SK-N-SH (cell line): Measurements from ENCODE around the gene ASXL3. TPM values are rescaled to one million over a fixed set of nuclear protein-coding genes. Genes with fewer than 3 reads are reported as not detected.

Source experiments
- CTCF ChIA-PET: fragments of 300-600, 350-600 bp; formaldehyde crosslinking; extraction: SDS; loops from one replicate; lab custom pipeline; 2021; lab: Yijun Ruan, JAX
- POLR2A ChIA-PET: fragments of 350-600 bp; sonication (Branson Sonifier 250); formaldehyde crosslinking; extraction: SDS; loops from one replicate; lab custom pipeline; 2020; ENCODE audit warnings: antibody characterized with exemption, inconsistent platforms; lab: Yijun Ruan, JAX
- DNase-seq: peaks from one replicate; pipeline ENCODE4 v3.0.0; 2012
- H2AFZ ChIP-seq: fragments of 200-600 bp; sonication (generic); 2 replicates; pipeline ENCODE4 v1.8.1; 2016; ENCODE audit warnings: antibody characterized with exemption, mild to moderate bottlenecking, low read depth
- H3F3A ChIP-seq: fragments of 200-600 bp; sonication (generic); replicated peaks from 2 replicates; pipeline ENCODE3; 2016; ENCODE audit warnings: antibody characterized with exemption, mild to moderate bottlenecking; ENCODE audit not compliant: insufficient read depth
- H3K27ac ChIP-seq, 2 experiments: fragments of 200-500 bp in 1 of 2; fragments of 200-600 bp in 1 of 2; sonication (Bioruptor generic) in 1 of 2; sonication (generic), shearing (Covaris generic) in 1 of 2; 2 replicates each; pipeline versions ENCODE4 v1.5.1 to v1.6.1; 2014 to 2016; ENCODE audit warnings: low read depth in 2 of 2, inconsistent platforms in 1 of 2, low read length in 1 of 2, mild to moderate bottlenecking in 1 of 2, mixed read lengths in 1 of 2
- H3K27me3 ChIP-seq: fragments of 200-600 bp; sonication (generic), shearing (Covaris generic); 2 replicates; pipeline ENCODE4 v1.6.1; 2016; ENCODE audit warnings: mixed run types; ENCODE audit not compliant: insufficient read depth
- H3K36me3 ChIP-seq, 2 experiments: fragments of 200-500 bp in 1 of 2; fragments of 200-600 bp in 1 of 2; sonication (Bioruptor generic) in 1 of 2; sonication (generic) in 1 of 2; replicated peaks in 1 of 2; 2 replicates each; pipeline versions ENCODE3 to v1.5.1; 2014 to 2016; ENCODE audit warnings: low read length in 1 of 2, mild to moderate bottlenecking in 1 of 2; ENCODE audit not compliant: insufficient read depth in 2 of 2, control insufficient read depth in 1 of 2
- H3K4me1 ChIP-seq, 2 experiments: fragments of 200-500 bp in 1 of 2; fragments of 200-600 bp in 1 of 2; sonication (Bioruptor generic) in 1 of 2; sonication (generic), shearing (Covaris generic) in 1 of 2; 2 replicates each; pipeline versions ENCODE4 v1.5.1 to v1.6.1; 2014 to 2016; ENCODE audit warnings: low read depth in 1 of 2, low read length in 1 of 2, mixed run types in 1 of 2; ENCODE audit not compliant: insufficient read depth in 2 of 2, control insufficient read depth in 1 of 2
- H3K4me2 ChIP-seq: fragments of 200-600 bp; sonication (generic), shearing (Covaris generic); 2 replicates; pipeline ENCODE4 v1.6.1; 2017; ENCODE audit warnings: mixed run types
- H3K4me3 ChIP-seq, 2 experiments: fragments of 200-500 bp in 1 of 2; fragments of 200-600 bp in 1 of 2; sonication (Bioruptor generic) in 1 of 2; sonication (generic), shearing (Covaris generic) in 1 of 2; 2 replicates each; pipeline versions ENCODE4 v1.5.1 to v1.8.1; 2014 to 2016; ENCODE audit warnings: low read depth in 2 of 2, inconsistent platforms in 1 of 2, low read length in 1 of 2, mild to moderate bottlenecking in 1 of 2, mixed read lengths in 1 of 2, moderate library complexity in 1 of 2
- H3K79me2 ChIP-seq: fragments of 200-600 bp; sonication (generic); 2 replicates; pipeline ENCODE4 v1.8.1; 2017; ENCODE audit warnings: mild to moderate bottlenecking; ENCODE audit not compliant: insufficient read depth
- H3K9ac ChIP-seq: fragments of 200-600 bp; sonication (generic); 2 replicates; pipeline ENCODE4 v1.6.1; 2017; ENCODE audit warnings: mixed run types
- H3K9me2 ChIP-seq: fragments of 200-600 bp; sonication (generic); 2 replicates; pipeline ENCODE4 v1.6.1; 2017; ENCODE audit warnings: mixed run types
- H3K9me3 ChIP-seq: fragments of 200-600 bp; sonication (generic); 2 replicates; pipeline ENCODE4 v1.6.1; 2017; ENCODE audit warnings: mixed run types, mild to moderate bottlenecking, moderate library complexity
- H4K20me1 ChIP-seq: fragments of 200-600 bp; sonication (generic); 2 replicates; pipeline ENCODE4 v1.6.1; 2017; ENCODE audit warnings: mild to moderate bottlenecking, mixed run types; ENCODE audit not compliant: insufficient read depth
- ELF1 ChIP-seq: IDR thresholded peaks from 2 replicates; pipeline ENCODE4 v1.4.0; 2012
- FOSL2 ChIP-seq: IDR thresholded peaks from 2 replicates; pipeline ENCODE4 v1.4.0; 2012; ENCODE audit warnings: low read depth, mild to moderate bottlenecking, moderate library complexity, borderline replicate concordance
- GABPA ChIP-seq: IDR thresholded peaks from 2 replicates; pipeline ENCODE4 v1.4.0; 2012; ENCODE audit warnings: low read depth, mild to moderate bottlenecking
- GATA2 ChIP-seq: sonication (generic); formaldehyde crosslinking; IDR thresholded peaks from 2 replicates; pipeline ENCODE4 v1.5.0; 2020; ENCODE audit warnings: mild to moderate bottlenecking, missing genetic modification reagents
- JUND ChIP-seq: IDR thresholded peaks from 2 replicates; pipeline ENCODE4 v1.4.0; 2012
- MEF2A ChIP-seq: IDR thresholded peaks from 2 replicates; pipeline ENCODE4 v1.4.0; 2012; ENCODE audit warnings: low read depth, borderline replicate concordance
- MXI1 ChIP-seq: IDR thresholded peaks from 2 replicates; pipeline ENCODE4 v1.6.1; 2012; ENCODE audit warnings: mild to moderate bottlenecking, low read depth, low read length, improper control_type of control experiment
- NFIC ChIP-seq: IDR thresholded peaks from 2 replicates; pipeline ENCODE4 v1.4.0; 2012; ENCODE audit warnings: borderline replicate concordance
- NRF1 ChIP-seq: IDR thresholded peaks from 2 replicates; pipeline ENCODE4 v1.6.1; 2012; ENCODE audit warnings: low read depth, mild to moderate bottlenecking, low read length
- POLR2AphosphoS5 ChIP-seq: IDR thresholded peaks from 2 replicates; pipeline ENCODE4 v1.6.1; 2012; ENCODE audit warnings: low read depth, low read length
- RAD21 ChIP-seq: IDR thresholded peaks from 2 replicates; pipeline ENCODE4 v1.6.1; 2012; ENCODE audit warnings: mild to moderate bottlenecking, low read length
- REST ChIP-seq: IDR thresholded peaks from 2 replicates; pipeline ENCODE4 v1.6.1; 2012; ENCODE audit warnings: mild to moderate bottlenecking, low read depth, low read length, moderate library complexity
- RFX5 ChIP-seq: IDR thresholded peaks from 2 replicates; pipeline ENCODE4 v1.6.1; 2012; ENCODE audit warnings: mild to moderate bottlenecking, improper control_type of control experiment, low read length
- RXRA ChIP-seq: IDR thresholded peaks from 2 replicates; pipeline ENCODE4 v1.4.0; 2012; ENCODE audit warnings: low read depth, mild to moderate bottlenecking, borderline replicate concordance
- SIN3A ChIP-seq: IDR thresholded peaks from 2 replicates; pipeline ENCODE4 v1.6.1; 2012; ENCODE audit warnings: low read depth, mild to moderate bottlenecking, low read length, moderate library complexity, borderline replicate concordance
- USF2 ChIP-seq: fragments of 150-350 bp; IDR thresholded peaks from 2 replicates; pipeline ENCODE4 v1.6.1; 2017; ENCODE audit warnings: antibody characterized with exemption, low read length, low read depth, borderline replicate concordance
- WGBS: methylation state at CpG from one replicate; pipeline ENCODE4 v1.1.6; 2017; ENCODE audit warnings: low lambda C conversion rate; 5-methylcytosine and 5-hydroxymethylcytosine counted together
- polyA plus RNA-seq, 3 experiments: library from polyadenylated mRNA; depleted of rRNA; stranded (reverse); fragments of >200 nt; gene quantifications; 2 replicates each; pipeline ENCODE4 v1.2.3, GENCODE V29; 2012
- TF ChIP-seq, protein P1 (sequence below): IDR thresholded peaks from 2 replicates; pipeline ENCODE4 v1.4.0; 2012; ENCODE audit warnings: low read depth
- TF ChIP-seq, protein P2 (sequence below): IDR thresholded peaks from 2 replicates; pipeline ENCODE4 v1.4.0; 2012; ENCODE audit warnings: low read depth, borderline replicate concordance

The ASXL3 gene
- polyA plus RNA-seq, 1 of the 3 experiments (the other 2 are of a cell fraction), result not detected

GRCh38 chr18:33571998-33572787 lies 5.8 kb upstream of the ASXL3 start:
- Histone ChIP-seq H3K36me3 (no peaks in the 10 kb centered on the region), H3F3A (no peaks in the 10 kb centered on the region), H3K4me3 (no peak overlapping the region), H3K4me2 (no peak overlapping the region), H3K9me2 (no peaks in the 10 kb centered on the region), H3K9ac (no peak overlapping the region), H3K9me3 (no peaks in the 10 kb centered on the region), H4K20me1 (no peaks in the 10 kb centered on the region), H3K79me2 (no peaks in the 10 kb centered on the region), H3K4me1 (no peaks in the 10 kb centered on the region; a peak in 1 of 4 replicates), H2AFZ (no peak overlapping the region), H3K27ac (no peak overlapping the region), H3K27me3 (peaks cover 16% of the 10 kb centered on the region)
- CTCF ChIA-PET, result no interaction called here
- POLR2A ChIA-PET, result no interaction called here
- 49% methylated on average over 4 of the region's 4 CpGs for WGBS
- no peak for DNase-seq
- TF ChIP-seq NRF1 (no peak), FOSL2 (no peak), ELF1 (no peak), MEF2A (no peak), RFX5 (no peak), RXRA (no peak), JUND (no peak), NFIC (no peak), MXI1 (no peak), POLR2AphosphoS5 (no peak), SIN3A (no peak)
- TF ChIP-seq, protein P1, sequence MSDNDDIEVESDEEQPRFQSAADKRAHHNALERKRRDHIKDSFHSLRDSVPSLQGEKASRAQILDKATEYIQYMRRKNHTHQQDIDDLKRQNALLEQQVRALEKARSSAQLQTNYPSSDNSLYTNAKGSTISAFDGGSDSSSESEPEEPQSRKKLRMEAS, result no peak
- TF ChIP-seq, protein P2, sequence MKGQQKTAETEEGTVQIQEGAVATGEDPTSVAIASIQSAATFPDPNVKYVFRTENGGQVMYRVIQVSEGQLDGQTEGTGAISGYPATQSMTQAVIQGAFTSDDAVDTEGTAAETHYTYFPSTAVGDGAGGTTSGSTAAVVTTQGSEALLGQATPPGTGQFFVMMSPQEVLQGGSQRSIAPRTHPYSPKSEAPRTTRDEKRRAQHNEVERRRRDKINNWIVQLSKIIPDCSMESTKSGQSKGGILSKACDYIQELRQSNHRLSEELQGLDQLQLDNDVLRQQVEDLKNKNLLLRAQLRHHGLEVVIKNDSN, result no peak

DNA sequence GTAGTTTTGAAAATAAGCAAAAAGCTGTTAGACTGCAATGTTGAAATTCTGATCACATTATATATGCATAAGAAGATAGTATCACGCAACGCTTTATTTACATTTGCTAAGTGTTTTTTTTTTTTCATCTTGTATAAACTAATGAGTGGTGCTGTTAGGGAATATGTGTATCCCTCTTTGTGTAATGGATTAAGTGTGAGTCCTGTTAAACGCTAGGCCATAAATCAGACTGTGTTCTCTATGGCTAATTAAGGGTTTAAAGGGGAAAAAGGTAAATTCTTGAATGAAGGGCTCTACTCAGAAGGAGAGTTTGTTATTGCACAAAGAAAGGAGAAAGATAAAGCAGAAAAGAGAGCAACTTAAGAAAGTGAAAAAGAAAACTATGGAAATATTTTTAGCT lies 4.8 kb upstream of the ASXL3 start:
- Histone ChIP-seq H2AFZ (no peak overlapping the region), H3F3A (no peaks in the 10 kb centered on the region), H4K20me1 (no peaks in the 10 kb centered on the region), H3K9me3 (no peaks in the 10 kb centered on the region), H3K9me2 (no peaks in the 10 kb centered on the region), H3K27me3 (peaks cover 22% of the 10 kb centered on the region), H3K4me2 (no peak overlapping the region), H3K79me2 (no peaks in the 10 kb centered on the region), H3K4me1 (no peaks in the 10 kb centered on the region; a peak in 2 of 4 replicates), H3K9ac (no peak overlapping the region), H3K36me3 (no peaks in the 10 kb centered on the region), H3K27ac (no peak overlapping the region), H3K4me3 (no peak overlapping the region)
- no peak for DNase-seq
- WGBS, result 80% methylated on average over 3 of the region's 3 CpGs
- ChIA-PET CTCF (no interaction called here), POLR2A (no interaction called here)
- TF ChIP-seq GATA2 (CRISPR knock-in tag) (no peak), GABPA (no peak), SIN3A (no peak), RAD21 (no peak), REST (no peak), NFIC (no peak), USF2 (no peak), MXI1 (no peak)
- TF ChIP-seq, protein P2, result no peak
